ENCODE data around the gene COQ10A. TPM values are rescaled to one million over a fixed set of nuclear protein-coding genes. Genes with fewer than 3 reads are reported as not detected.

The COQ10A gene
- polyA plus RNA-seq, 1 of the 3 experiments (the other 2 are of a cell fraction): 42.2 TPM

DNA sequence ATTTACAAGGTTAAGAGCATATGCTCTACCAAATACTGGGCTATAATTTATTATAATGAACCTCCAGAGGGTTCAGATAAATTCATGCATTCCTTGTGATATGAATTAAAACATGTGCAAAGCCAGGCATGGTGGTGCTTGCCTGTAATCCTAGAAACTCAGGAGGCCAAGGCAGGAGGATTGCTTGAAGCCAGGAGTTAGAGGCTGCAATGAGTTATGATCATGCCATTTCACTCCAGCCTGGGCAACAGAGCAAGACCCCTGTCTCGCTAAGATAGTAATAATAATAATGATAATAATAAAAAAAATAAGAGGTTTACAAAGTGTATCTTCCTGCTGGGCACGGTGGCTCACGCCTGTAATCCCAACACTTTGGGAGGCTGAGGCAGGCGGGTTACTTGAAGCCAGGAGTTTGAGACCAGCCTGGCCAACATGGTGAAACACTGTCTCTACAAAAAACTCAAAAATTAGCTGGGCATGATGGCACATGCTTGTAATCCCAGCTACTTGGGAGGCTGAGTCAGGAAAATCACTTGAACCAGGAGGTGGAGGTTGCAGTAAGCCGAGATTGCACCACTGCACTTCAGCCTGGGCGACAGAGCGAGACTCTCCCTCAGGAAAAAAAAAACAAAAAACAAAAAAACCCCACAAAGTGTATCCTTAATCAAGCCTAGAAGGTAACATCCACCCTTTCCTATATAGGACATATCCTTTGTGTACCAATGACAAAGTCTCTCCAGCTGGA lies 40.7 kb downstream of the COQ10A start:
- H3K27ac ChIP-seq (ENCODE audit: low read depth in 2 of 2, low read length in 1 of 2): no peak overlapping the region
- H3K27me3 ChIP-seq (ENCODE audit: insufficient read depth): no peaks in the 10 kb centered on the region
- H3K9ac ChIP-seq: no peak overlapping the region
- H4K20me1 ChIP-seq (ENCODE audit: insufficient read depth): no peaks in the 10 kb centered on the region
- WGBS (ENCODE audit: low lambda C conversion rate): 96% methylated on average over 7 of the region's 7 CpGs
- CTCF ChIA-PET: interaction anchor here (1.2 kb wide), 1 partner anchor 21 kb away, joined by 3 read pairs; no protein-coding TSS in a partner anchor
- DNase-seq: no peak
- H3K4me2 ChIP-seq: no peak overlapping the region
- H3K4me3 ChIP-seq (ENCODE audit: low read depth in 2 of 2, low read length in 1 of 2): no peak overlapping the region
- no peak for TF ChIP-seq TAF1 (IDR thresholded peaks at IDR 0.05; ENCODE audit: borderline replicate concordance, low read depth, low read length)
- TF ChIP-seq FOSL2 (IDR thresholded peaks at IDR 0.05; ENCODE audit: borderline replicate concordance, low read depth): no peak
- TF ChIP-seq, protein P1, sequence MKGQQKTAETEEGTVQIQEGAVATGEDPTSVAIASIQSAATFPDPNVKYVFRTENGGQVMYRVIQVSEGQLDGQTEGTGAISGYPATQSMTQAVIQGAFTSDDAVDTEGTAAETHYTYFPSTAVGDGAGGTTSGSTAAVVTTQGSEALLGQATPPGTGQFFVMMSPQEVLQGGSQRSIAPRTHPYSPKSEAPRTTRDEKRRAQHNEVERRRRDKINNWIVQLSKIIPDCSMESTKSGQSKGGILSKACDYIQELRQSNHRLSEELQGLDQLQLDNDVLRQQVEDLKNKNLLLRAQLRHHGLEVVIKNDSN (IDR thresholded peaks at IDR 0.05; ENCODE audit: borderline replicate concordance, low read depth): no peak
- TF ChIP-seq, protein P2, sequence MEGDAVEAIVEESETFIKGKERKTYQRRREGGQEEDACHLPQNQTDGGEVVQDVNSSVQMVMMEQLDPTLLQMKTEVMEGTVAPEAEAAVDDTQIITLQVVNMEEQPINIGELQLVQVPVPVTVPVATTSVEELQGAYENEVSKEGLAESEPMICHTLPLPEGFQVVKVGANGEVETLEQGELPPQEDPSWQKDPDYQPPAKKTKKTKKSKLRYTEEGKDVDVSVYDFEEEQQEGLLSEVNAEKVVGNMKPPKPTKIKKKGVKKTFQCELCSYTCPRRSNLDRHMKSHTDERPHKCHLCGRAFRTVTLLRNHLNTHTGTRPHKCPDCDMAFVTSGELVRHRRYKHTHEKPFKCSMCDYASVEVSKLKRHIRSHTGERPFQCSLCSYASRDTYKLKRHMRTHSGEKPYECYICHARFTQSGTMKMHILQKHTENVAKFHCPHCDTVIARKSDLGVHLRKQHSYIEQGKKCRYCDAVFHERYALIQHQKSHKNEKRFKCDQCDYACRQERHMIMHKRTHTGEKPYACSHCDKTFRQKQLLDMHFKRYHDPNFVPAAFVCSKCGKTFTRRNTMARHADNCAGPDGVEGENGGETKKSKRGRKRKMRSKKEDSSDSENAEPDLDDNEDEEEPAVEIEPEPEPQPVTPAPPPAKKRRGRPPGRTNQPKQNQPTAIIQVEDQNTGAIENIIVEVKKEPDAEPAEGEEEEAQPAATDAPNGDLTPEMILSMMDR (IDR thresholded peaks at IDR 0.05): no peak
- no peak for TF ChIP-seq YY1 (IDR thresholded peaks at IDR 0.05; ENCODE audit: low read depth)
- no peak for TF ChIP-seq SMC3 (IDR thresholded peaks at IDR 0.05; ENCODE audit: low read depth, low read length)
- TF ChIP-seq TCF12 (IDR thresholded peaks at IDR 0.05): no peak
- TF ChIP-seq, protein P3, sequence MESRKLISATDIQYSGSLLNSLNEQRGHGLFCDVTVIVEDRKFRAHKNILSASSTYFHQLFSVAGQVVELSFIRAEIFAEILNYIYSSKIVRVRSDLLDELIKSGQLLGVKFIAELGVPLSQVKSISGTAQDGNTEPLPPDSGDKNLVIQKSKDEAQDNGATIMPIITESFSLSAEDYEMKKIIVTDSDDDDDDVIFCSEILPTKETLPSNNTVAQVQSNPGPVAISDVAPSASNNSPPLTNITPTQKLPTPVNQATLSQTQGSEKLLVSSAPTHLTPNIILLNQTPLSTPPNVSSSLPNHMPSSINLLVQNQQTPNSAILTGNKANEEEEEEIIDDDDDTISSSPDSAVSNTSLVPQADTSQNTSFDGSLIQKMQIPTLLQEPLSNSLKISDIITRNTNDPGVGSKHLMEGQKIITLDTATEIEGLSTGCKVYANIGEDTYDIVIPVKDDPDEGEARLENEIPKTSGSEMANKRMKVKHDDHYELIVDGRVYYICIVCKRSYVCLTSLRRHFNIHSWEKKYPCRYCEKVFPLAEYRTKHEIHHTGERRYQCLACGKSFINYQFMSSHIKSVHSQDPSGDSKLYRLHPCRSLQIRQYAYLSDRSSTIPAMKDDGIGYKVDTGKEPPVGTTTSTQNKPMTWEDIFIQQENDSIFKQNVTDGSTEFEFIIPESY (IDR thresholded peaks at IDR 0.05; ENCODE audit: borderline replicate concordance, low read depth): no peak
- TF ChIP-seq FOXM1 (IDR thresholded peaks at IDR 0.05; ENCODE audit: low read depth): no peak
- no peak for TF ChIP-seq ELF1 (IDR thresholded peaks at IDR 0.05)
- TF ChIP-seq RCOR1 (IDR thresholded peaks at IDR 0.05; ENCODE audit: low read length): no peak
- TF ChIP-seq, protein P4, sequence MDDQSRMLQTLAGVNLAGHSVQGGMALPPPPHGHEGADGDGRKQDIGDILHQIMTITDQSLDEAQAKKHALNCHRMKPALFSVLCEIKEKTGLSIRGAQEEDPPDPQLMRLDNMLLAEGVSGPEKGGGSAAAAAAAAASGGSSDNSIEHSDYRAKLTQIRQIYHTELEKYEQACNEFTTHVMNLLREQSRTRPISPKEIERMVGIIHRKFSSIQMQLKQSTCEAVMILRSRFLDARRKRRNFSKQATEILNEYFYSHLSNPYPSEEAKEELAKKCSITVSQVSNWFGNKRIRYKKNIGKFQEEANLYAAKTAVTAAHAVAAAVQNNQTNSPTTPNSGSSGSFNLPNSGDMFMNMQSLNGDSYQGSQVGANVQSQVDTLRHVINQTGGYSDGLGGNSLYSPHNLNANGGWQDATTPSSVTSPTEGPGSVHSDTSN (IDR thresholded peaks at IDR 0.05): no peak
- TF ChIP-seq SIN3A (IDR thresholded peaks at IDR 0.05; ENCODE audit: borderline replicate concordance, low read depth, low read length): no peak
- TF ChIP-seq EP300 (IDR thresholded peaks at IDR 0.05; ENCODE audit: borderline replicate concordance in 1 of 2, low read depth in 1 of 2, low read length in 1 of 2): no peak
- no peak for TF ChIP-seq CHD2 (IDR thresholded peaks at IDR 0.05; ENCODE audit: low read length, partially characterized antibody)
- TF ChIP-seq, protein P5, sequence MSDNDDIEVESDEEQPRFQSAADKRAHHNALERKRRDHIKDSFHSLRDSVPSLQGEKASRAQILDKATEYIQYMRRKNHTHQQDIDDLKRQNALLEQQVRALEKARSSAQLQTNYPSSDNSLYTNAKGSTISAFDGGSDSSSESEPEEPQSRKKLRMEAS (IDR thresholded peaks at IDR 0.05; ENCODE audit: low read depth): no peak
- no peak for TF ChIP-seq TEAD4 (IDR thresholded peaks at IDR 0.05; ENCODE audit: borderline replicate concordance, insufficient read depth)
- TF ChIP-seq, protein P6, sequence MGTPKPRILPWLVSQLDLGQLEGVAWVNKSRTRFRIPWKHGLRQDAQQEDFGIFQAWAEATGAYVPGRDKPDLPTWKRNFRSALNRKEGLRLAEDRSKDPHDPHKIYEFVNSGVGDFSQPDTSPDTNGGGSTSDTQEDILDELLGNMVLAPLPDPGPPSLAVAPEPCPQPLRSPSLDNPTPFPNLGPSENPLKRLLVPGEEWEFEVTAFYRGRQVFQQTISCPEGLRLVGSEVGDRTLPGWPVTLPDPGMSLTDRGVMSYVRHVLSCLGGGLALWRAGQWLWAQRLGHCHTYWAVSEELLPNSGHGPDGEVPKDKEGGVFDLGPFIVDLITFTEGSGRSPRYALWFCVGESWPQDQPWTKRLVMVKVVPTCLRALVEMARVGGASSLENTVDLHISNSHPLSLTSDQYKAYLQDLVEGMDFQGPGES (IDR thresholded peaks at IDR 0.05; ENCODE audit: low read depth, low read length): no peak
- no peak for TF ChIP-seq NRF1 (IDR thresholded peaks at IDR 0.05; ENCODE audit: low read depth, low read length)
- H3K36me3 ChIP-seq (replicated peaks in 1 of 2; ENCODE audit: control insufficient read depth in 1 of 2, insufficient read depth in 2 of 2, low read length in 1 of 2): peaks cover 17 to 46% of the 10 kb centered on the region in 2 experiments
- H3K9me2 ChIP-seq: no peaks in the 10 kb centered on the region
- POLR2A ChIA-PET: interaction anchor here (1.6 kb wide), 1 partner anchor 9 kb away, joined by 5 read pairs; the partner anchor contains the start of gene CNPY2
- H3K9me3 ChIP-seq: no peaks in the 10 kb centered on the region
- H3F3A ChIP-seq (replicated peaks; ENCODE audit: insufficient read depth): peaks cover 17% of the 10 kb centered on the region
- no peaks in the 10 kb centered on the region for H3K4me1 ChIP-seq (ENCODE audit: control insufficient read depth in 1 of 2, insufficient read depth in 2 of 2, low read depth in 1 of 2, low read length in 1 of 2)
- no peak overlapping the region for H2AFZ ChIP-seq (ENCODE audit: low read depth)
- H3K79me2 ChIP-seq (ENCODE audit: insufficient read depth): peaks cover 4% of the 10 kb centered on the region; the same call in 1 of the 2 replicates
